H1 (cell line): ENCODE data around the gene RAB38. TPM values are rescaled to one million over a fixed set of nuclear protein-coding genes. Genes with fewer than 3 reads are reported as not detected.

Experiments used
- CTCF ChIA-PET: fragments of 300-600 bp; sonication (Branson Sonifier 250); formaldehyde crosslinking; loops from one replicate; lab custom pipeline; 2021; ENCODE audit not compliant: partially characterized antibody; lab: Charles Lee
- POLR2A ChIA-PET: fragments of 300-600 bp; sonication (Branson Sonifier 250); formaldehyde crosslinking; loops from one replicate; lab custom pipeline; 2021; ENCODE audit warnings: inconsistent platforms; ENCODE audit not compliant: partially characterized antibody; lab: Charles Lee
- DNase-seq, 2 experiments: peaks; one replicate each; pipeline versions ENCODE4 v3.0.0 to v3.0.0-alpha.2; 2010 to 2022; ENCODE audit warnings: low spot score in 2 of 2, low read depth in 1 of 2, mixed read lengths in 1 of 2
- FAIRE-seq: peaks from 2 replicates; lab custom pipeline; 2011; peaks lifted over from hg19 to GRCh38; lab: Jason Lieb, UNC
- H2AFZ ChIP-seq: 2 replicates; pipeline ENCODE4 v1.8.1; 2012; ENCODE audit warnings: low read length, inconsistent platforms
- H2AK5ac ChIP-seq: 2 replicates; pipeline ENCODE4 v1.6.1; 2013; ENCODE audit warnings: low read depth, low read length
- H2BK120ac ChIP-seq: replicated peaks from 2 replicates; pipeline ENCODE3; 2013; ENCODE audit warnings: low read depth, low read length, inconsistent platforms
- H2BK12ac ChIP-seq: 2 replicates; pipeline ENCODE4 v1.6.1; 2013; ENCODE audit warnings: low read depth, low read length
- H2BK15ac ChIP-seq: 2 replicates; pipeline ENCODE4 v1.6.1; 2013; ENCODE audit warnings: low read length
- H2BK20ac ChIP-seq: 2 replicates; pipeline ENCODE4 v1.6.1; 2013; ENCODE audit warnings: low read length
- H2BK5ac ChIP-seq: 2 replicates; pipeline ENCODE4 v1.6.1; 2013; ENCODE audit warnings: low read depth, low read length
- H3K14ac ChIP-seq: 2 replicates; pipeline ENCODE4 v1.6.1; 2013; ENCODE audit warnings: inconsistent platforms; ENCODE audit not compliant: insufficient read length
- H3K18ac ChIP-seq: 2 replicates; pipeline ENCODE4 v1.6.1; 2013; ENCODE audit warnings: low read length; ENCODE audit errors: extremely low read depth
- H3K23ac ChIP-seq: 2 replicates; pipeline ENCODE4 v1.6.1; 2013; ENCODE audit warnings: inconsistent platforms; ENCODE audit not compliant: insufficient read length
- H3K23me2 ChIP-seq: 2 replicates; pipeline ENCODE4 v1.6.1; 2013; ENCODE audit warnings: low read depth, low read length
- H3K27ac ChIP-seq: 2 replicates; pipeline ENCODE4 v1.6.1; 2011; ENCODE audit warnings: low read depth, low read length, inconsistent platforms
- H3K27me3 ChIP-seq, 4 experiments: replicated peaks in 1 of 4; 1 replicate in 1 of 4; 2 replicates in 3 of 4; pipeline versions ENCODE4 v1.6.1 to v1.8.1; 2011 to 2013; ENCODE audit warnings: low read length in 3 of 4, mild to moderate bottlenecking in 3 of 4, inconsistent platforms in 2 of 4, mixed read lengths in 2 of 4, moderate library complexity in 1 of 4; ENCODE audit not compliant: control insufficient read depth in 3 of 4, insufficient read depth in 3 of 4; ENCODE audit errors: extremely low read depth in 1 of 4
- H3K36me3 ChIP-seq, 4 experiments: 2 replicates each; pipeline versions ENCODE4 v1.6.1 to v1.8.1; 2011 to 2013; ENCODE audit warnings: mild to moderate bottlenecking in 4 of 4, low read length in 3 of 4, moderate library complexity in 2 of 4, control low read depth in 1 of 4, inconsistent platforms in 1 of 4; ENCODE audit not compliant: insufficient read depth in 4 of 4, control insufficient read depth in 2 of 4
- H3K4ac ChIP-seq: replicated peaks from 2 replicates; pipeline ENCODE3; 2013; ENCODE audit warnings: low read length, low read depth, mixed read lengths, inconsistent platforms; ENCODE audit not compliant: insufficient read length
- H3K4me1 ChIP-seq, 4 experiments: replicated peaks in 1 of 4; 1 replicate in 1 of 4; 2 replicates in 3 of 4; pipeline versions ENCODE4 v1.6.1 to v1.8.1; 2011 to 2013; ENCODE audit warnings: low read length in 3 of 4, inconsistent platforms in 2 of 4, mixed read lengths in 1 of 4; ENCODE audit not compliant: insufficient read depth in 4 of 4, control insufficient read depth in 3 of 4
- H3K4me2 ChIP-seq, 2 experiments: 2 replicates each; pipeline versions ENCODE4 v1.6.1 to v1.8.1; 2011 to 2013; ENCODE audit warnings: low read depth in 2 of 2, low read length in 2 of 2, control low read depth in 1 of 2, inconsistent platforms in 1 of 2, mild to moderate bottlenecking in 1 of 2; ENCODE audit not compliant: insufficient read depth in 1 of 2
- H3K4me3 ChIP-seq, 4 experiments: fragments of 200-600, 300-600 bp in 1 of 4; sonication (generic), shearing (Covaris generic), sonication (Bioruptor Twin) in 1 of 4; 2 replicates each; pipeline versions ENCODE4 v1.5.1 to v1.8.1; 2011 to 2016; ENCODE audit warnings: low read length in 4 of 4, low read depth in 3 of 4, control low read depth in 2 of 4, inconsistent platforms in 2 of 4, mild to moderate bottlenecking in 2 of 4, mixed read lengths in 1 of 4, moderate library complexity in 1 of 4; ENCODE audit not compliant: insufficient read depth in 2 of 4; ENCODE audit errors: extremely low read depth in 1 of 4
- H3K56ac ChIP-seq: replicated peaks from 2 replicates; pipeline ENCODE3; 2013; ENCODE audit warnings: low read depth, mild to moderate bottlenecking, mixed read lengths, low read length, inconsistent platforms; ENCODE audit not compliant: insufficient read length
- H3K79me1 ChIP-seq: 2 replicates; pipeline ENCODE4 v1.6.1; 2013; ENCODE audit warnings: low read depth, low read length, control low read depth
- H3K79me2 ChIP-seq, 2 experiments: 2 replicates each; pipeline versions ENCODE4 v1.6.1 to v1.8.1; 2012 to 2013; ENCODE audit warnings: low read length in 2 of 2, mild to moderate bottlenecking in 2 of 2, inconsistent platforms in 1 of 2; ENCODE audit not compliant: insufficient read depth in 2 of 2, control insufficient read depth in 1 of 2
- H3K9ac ChIP-seq, 4 experiments: replicated peaks in 1 of 4; 1 replicate in 1 of 4; 2 replicates in 3 of 4; pipeline versions ENCODE4 v1.6.1 to v1.8.1; 2011 to 2013; ENCODE audit warnings: low read depth in 3 of 4, low read length in 3 of 4, control low read depth in 2 of 4, mild to moderate bottlenecking in 2 of 4, moderate library complexity in 2 of 4, inconsistent platforms in 1 of 4; ENCODE audit errors: extremely low read depth in 1 of 4
- H3K9me3 ChIP-seq, 2 experiments: 2 replicates each; pipeline versions ENCODE4 v1.6.1 to v1.8.1; 2012 to 2013; ENCODE audit warnings: mild to moderate bottlenecking in 2 of 2, moderate library complexity in 2 of 2, control low read depth in 1 of 2, inconsistent platforms in 1 of 2, low read depth in 1 of 2, low read length in 1 of 2, mixed read lengths in 1 of 2; ENCODE audit not compliant: insufficient read depth in 2 of 2
- H4K20me1 ChIP-seq, 2 experiments: replicated peaks in 1 of 2; 2 replicates each; pipeline versions ENCODE3 to v1.8.1; 2011 to 2013; ENCODE audit warnings: inconsistent platforms in 2 of 2, low read length in 2 of 2, mild to moderate bottlenecking in 1 of 2; ENCODE audit not compliant: insufficient read depth in 2 of 2, control insufficient read depth in 1 of 2
- H4K5ac ChIP-seq: 2 replicates; pipeline ENCODE4 v1.6.1; 2013; ENCODE audit warnings: low read length, low read depth, mixed read lengths, inconsistent platforms; ENCODE audit not compliant: insufficient read length
- H4K8ac ChIP-seq: 2 replicates; pipeline ENCODE4 v1.8.0; 2013; ENCODE audit warnings: mild to moderate bottlenecking, moderate library complexity, low read length, inconsistent platforms; ENCODE audit not compliant: insufficient read depth; ENCODE audit errors: extremely low read depth
- H4K91ac ChIP-seq: replicated peaks from 2 replicates; pipeline ENCODE3; 2013; ENCODE audit warnings: low read length, mixed read lengths, inconsistent platforms; ENCODE audit not compliant: insufficient read length
- BCL11A ChIP-seq, 2 experiments: IDR thresholded peaks; one replicate each; pipeline ENCODE4 v1.6.1; 2011; ENCODE audit warnings: low read depth in 2 of 2, low read length in 2 of 2, mild to moderate bottlenecking in 2 of 2
- CEBPB ChIP-seq: IDR thresholded peaks from 2 replicates; pipeline ENCODE4 v1.6.1; 2012; ENCODE audit warnings: low read depth, low read length
- CREB1 ChIP-seq: IDR thresholded peaks from 2 replicates; pipeline ENCODE4 v1.6.1; 2012; ENCODE audit warnings: inconsistent platforms
- PHF8 ChIP-seq: fragments of 200-600 bp; sonication (generic); conservative IDR thresholded peaks from 2 replicates; pipeline ENCODE4 v1.7.1; 2012; ENCODE audit warnings: low read depth, mild to moderate bottlenecking, inconsistent platforms, low read length, moderate library complexity
- SIN3A ChIP-seq, 2 experiments: IDR thresholded peaks in 1 of 2; conservative IDR thresholded peaks in 1 of 2; 2 replicates each; pipeline ENCODE4 v1.6.1; 2011 to 2012; ENCODE audit warnings: low read length in 2 of 2, improper control_type of control experiment in 1 of 2, low read depth in 1 of 2, mild to moderate bottlenecking in 1 of 2
- WGBS, 2 experiments: shearing (Covaris generic) in 1 of 2; methylation state at CpG; one replicate each; pipeline versions ENCODE4 v1.1.6 to v1.1.7; 2013 to 2015; ENCODE audit warnings: low lambda C conversion rate in 2 of 2, mixed read lengths in 2 of 2, inconsistent platforms in 1 of 2, low coverage in 1 of 2, missing lambda C conversion rate in 1 of 2; ENCODE audit not compliant: insufficient replicate concordance in 2 of 2, insufficient coverage in 1 of 2, insufficient read length in 1 of 2; ENCODE audit errors: extremely low coverage in 1 of 2, missing lambda C conversion rate in 1 of 2; 5-methylcytosine and 5-hydroxymethylcytosine counted together
- polyA plus RNA-seq, 7 experiments: library from polyadenylated mRNA; depleted of rRNA in 3 of 7; stranded (reverse) in 5 of 7; unstranded in 2 of 7; fragments of >200 nt in 5 of 7; fragments of 200-250 nt in 2 of 7; gene quantifications; 1 replicate in 5 of 7; 2 replicates in 1 of 7; 4 replicates in 1 of 7; pipeline versions ENCODE4 v1.2.1 to v1.2.3, GENCODE V29; 2011 to 2013; ENCODE audit warnings: missing spikeins in 2 of 7, mixed read lengths in 2 of 7
- total RNA-seq: library from RNA; stranded (reverse); fragmentation: NEBNext Ultra II Directional; extraction: Animal tissue kit (Norgen Biotek cat#: 25700); gene quantifications from 2 replicates; pipeline ENCODE4 v1.2.1, GENCODE V29; 2021

The RAB38 gene
- total and polyA plus RNA-seq, 2 of the 8 experiments (the other 6 are each of a cell fraction or from before 2014, with no cell fraction given): 15.4 to 16.5 TPM

- CTCF ChIA-PET: no interaction called here
- 95% methylated on average over 2 of the region's 2 CpGs; no CpG with 5 or more reads in 1 of the 2 experiments for WGBS, 2 experiments
- no peak for FAIRE-seq
Measured at GRCh38 chr11:88203604-88204003, 28.4 kb upstream of the RAB38 start.

More at GRCh38 chr11:88203604-88204003, 28.4 kb upstream of the RAB38 start:
- Histone ChIP-seq H3K23ac (no peak overlapping the region), H4K8ac (no peak overlapping the region), H3K36me3 (no peaks in the 10 kb centered on the region), H4K91ac (no peak overlapping the region), H2BK15ac (no peak overlapping the region), H2AFZ (no peak overlapping the region), H3K56ac (no peak overlapping the region), H3K27me3 (no peaks in the 10 kb centered on the region), H2BK12ac (no peak overlapping the region), H3K27ac (no peak overlapping the region), H3K79me2 (no peaks in the 10 kb centered on the region), H3K79me1 (no peaks in the 10 kb centered on the region), H2AK5ac (no peak overlapping the region), H2BK20ac (no peak overlapping the region), H4K5ac (no peak overlapping the region), H3K23me2 (no peaks in the 10 kb centered on the region), H3K4ac (no peak overlapping the region), H3K4me1 (no peaks in the 10 kb centered on the region), H3K9me3 (no peaks in the 10 kb centered on the region), H4K20me1 (no peaks in the 10 kb centered on the region), H3K4me3 (no peak overlapping the region), H3K14ac (no peak overlapping the region), H2BK120ac (no peak overlapping the region), H3K18ac (no peak overlapping the region), H3K4me2 (no peak overlapping the region), H2BK5ac (no peak overlapping the region), H3K9ac (no peak overlapping the region)
- POLR2A ChIA-PET: no interaction called here
- no peak for DNase-seq
- TF ChIP-seq SIN3A (conservative IDR thresholded peaks at IDR 0.05 in 1 of 2, IDR thresholded peaks at IDR 0.05 in 1 of 2; ENCODE audit: low read depth in 1 of 2, low read length in 2 of 2): no peak
- TF ChIP-seq BCL11A (IDR thresholded peaks at IDR 0.05; ENCODE audit: low read depth in 2 of 2, low read length in 2 of 2): no peak
- no peak for TF ChIP-seq PHF8
- TF ChIP-seq CREB1: no peak
- TF ChIP-seq CEBPB: no peak
